HG03354 (cell line): ENCODE results near the gene PAGE2B.
"Not testable (repeated sequence)": the region's sequence is repeated elsewhere in the genome, so short reads cannot be mapped to it uniquely, and the experiment has no call there.

Source experiments
- ATAC-seq: cut with Tn5 transposase; IDR thresholded peaks from one replicate; pipeline ENCODE4 v1.9.1; 2021; ENCODE audit warnings: mild to moderate bottlenecking; ENCODE audit not compliant: unreplicated experiment, poor library complexity, severe bottlenecking

PAGE2B gene

GRCh38 chrX:55107262-55107661, 32.4 kb downstream of the PAGE2B start:
- no peak for ATAC-seq

- ATAC-seq: no peak
Observed at GRCh38 chrX:55107911-55108310, 33.1 kb downstream of the PAGE2B start.

GRCh38 chrX:55109306-55109705, 34.5 kb downstream of the PAGE2B start:
- ATAC-seq: no peak

DNA sequence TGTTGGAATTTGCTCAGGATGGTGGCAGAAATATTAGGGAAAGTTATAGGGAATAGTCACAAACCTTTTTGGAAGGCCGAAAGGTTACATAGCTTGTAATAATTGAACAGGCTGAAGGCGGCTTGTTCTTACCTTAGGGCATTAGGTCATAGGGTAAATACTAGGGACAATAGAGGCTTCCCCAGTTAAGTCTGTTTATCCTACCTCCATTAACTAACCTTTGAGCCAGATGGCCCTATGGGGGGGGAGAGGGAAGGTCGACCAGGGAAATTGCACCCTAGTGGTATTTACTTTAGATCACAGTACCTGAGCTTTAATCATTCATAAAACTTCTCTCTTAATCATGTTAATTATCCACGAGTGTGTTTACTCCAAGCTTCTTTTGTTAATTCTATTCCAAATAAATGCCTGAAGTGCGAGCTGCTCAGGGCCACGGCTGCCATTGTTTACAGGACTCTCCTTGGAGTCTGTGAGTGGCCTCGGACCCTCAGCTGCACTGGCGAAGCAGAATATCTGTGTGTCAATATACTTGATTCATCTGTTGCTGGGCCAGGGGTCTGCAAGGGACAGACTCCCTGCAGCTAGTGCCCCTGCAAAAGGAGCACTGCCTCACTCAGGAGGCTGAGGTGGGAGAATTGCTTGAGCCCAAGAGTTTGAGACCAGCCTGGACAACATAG, 36.9 kb downstream of the PAGE2B start:
- no peak for ATAC-seq

DNA sequence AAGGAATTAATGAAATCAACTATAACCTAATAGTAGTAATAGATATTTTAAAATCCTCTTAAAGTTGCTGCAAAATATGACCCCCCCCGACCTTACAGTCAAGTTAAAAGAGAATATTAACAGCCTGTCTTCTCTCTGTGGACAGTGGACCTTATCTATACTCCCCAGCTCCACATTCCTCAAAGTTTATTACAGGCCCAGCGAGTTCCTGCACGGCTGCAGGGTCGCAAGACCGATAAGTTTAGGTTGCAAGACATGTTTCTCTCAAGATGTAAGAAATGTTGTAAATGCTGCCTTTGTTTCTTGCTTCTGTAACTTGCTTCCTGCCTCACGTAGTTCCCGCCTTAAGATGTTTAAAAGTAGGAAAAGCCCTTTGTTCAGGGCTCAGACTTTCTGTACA, 41.8 kb downstream of the PAGE2B start:
- not testable (repeated sequence) for ATAC-seq

GRCh38 chrX:55118574-55118973, 43.7 kb downstream of the PAGE2B start:
- ATAC-seq: no peak

DNA sequence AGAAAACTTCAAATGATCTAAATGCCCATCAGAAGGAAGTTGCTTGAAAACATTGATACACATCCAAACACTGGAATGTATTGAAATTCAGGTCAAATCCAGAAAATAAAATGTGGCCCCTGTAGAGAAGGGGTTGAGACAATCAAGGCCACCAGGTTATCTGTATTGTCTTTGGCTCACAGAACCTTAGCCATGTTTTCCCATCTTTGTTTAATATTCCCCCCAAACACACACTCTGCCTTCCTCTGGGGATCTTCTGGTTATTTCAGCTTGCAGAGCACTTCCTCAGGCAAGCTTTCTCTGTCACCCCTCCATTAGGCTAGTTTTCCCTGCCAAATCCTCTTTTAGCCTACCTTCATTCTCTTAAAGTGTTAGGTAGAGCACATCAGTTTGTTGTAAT, 44.4 kb downstream of the PAGE2B start:
- no peak for ATAC-seq

- ATAC-seq: no peak
Observed at GRCh38 chrX:55119712-55120111, 44.9 kb downstream of the PAGE2B start.

- ATAC-seq: no peak
Observed at GRCh38 chrX:55120761-55121358, 46.0 kb downstream of the PAGE2B start.

- no peak for ATAC-seq
Observed at GRCh38 chrX:55123900-55124299, 49.1 kb downstream of the PAGE2B start.

GRCh38 chrX:55127692-55128091, 52.9 kb downstream of the PAGE2B start:
- no peak for ATAC-seq
